ENCODE results near the gene LIMK1.
A peak's percentile ranks its signal among the peaks of the same experiment; 100 is the strongest.

Gene LIMK1

DNA sequence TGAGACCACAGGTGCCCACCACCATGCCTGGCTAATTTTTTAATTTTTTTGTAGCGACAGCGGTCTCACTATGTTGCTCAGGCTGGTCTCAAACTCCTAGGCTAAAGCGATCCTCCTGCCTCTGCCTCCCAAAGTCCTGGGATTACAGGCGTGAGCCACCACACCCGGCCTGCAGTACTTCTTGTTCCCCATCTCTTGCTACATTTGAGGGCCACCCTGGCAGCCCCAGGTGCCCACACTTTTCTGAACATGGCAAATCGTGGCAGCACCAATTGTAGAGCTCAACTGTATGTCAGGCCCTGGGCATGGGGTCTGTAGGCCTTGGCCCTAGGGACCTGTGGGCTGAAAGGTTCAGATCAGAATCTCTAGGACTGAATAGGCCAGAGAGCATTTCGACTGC is 25.1 kb upstream of the LIMK1 start:
- TF ChIP-seq, protein P1, sequence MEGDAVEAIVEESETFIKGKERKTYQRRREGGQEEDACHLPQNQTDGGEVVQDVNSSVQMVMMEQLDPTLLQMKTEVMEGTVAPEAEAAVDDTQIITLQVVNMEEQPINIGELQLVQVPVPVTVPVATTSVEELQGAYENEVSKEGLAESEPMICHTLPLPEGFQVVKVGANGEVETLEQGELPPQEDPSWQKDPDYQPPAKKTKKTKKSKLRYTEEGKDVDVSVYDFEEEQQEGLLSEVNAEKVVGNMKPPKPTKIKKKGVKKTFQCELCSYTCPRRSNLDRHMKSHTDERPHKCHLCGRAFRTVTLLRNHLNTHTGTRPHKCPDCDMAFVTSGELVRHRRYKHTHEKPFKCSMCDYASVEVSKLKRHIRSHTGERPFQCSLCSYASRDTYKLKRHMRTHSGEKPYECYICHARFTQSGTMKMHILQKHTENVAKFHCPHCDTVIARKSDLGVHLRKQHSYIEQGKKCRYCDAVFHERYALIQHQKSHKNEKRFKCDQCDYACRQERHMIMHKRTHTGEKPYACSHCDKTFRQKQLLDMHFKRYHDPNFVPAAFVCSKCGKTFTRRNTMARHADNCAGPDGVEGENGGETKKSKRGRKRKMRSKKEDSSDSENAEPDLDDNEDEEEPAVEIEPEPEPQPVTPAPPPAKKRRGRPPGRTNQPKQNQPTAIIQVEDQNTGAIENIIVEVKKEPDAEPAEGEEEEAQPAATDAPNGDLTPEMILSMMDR (IDR thresholded peaks at IDR 0.05): no peak
- Histone ChIP-seq H3K4me1 (peaks cover 2% of the 10 kb centered on the region), H3K9ac (no peak overlapping the region), H3K27ac (no peak overlapping the region), H3K79me2 (no peaks in the 10 kb centered on the region), H2AFZ (no peak overlapping the region), H3K9me3 (ENCODE audit: control insufficient read depth, low read length) (no peaks in the 10 kb centered on the region), H3K36me3 (ENCODE audit: control insufficient read depth, insufficient read depth, low read length) (no peaks in the 10 kb centered on the region), H3K27me3 (ENCODE audit: control insufficient read depth, insufficient read depth, low read length) (no peaks in the 10 kb centered on the region), H3K4me3 (ENCODE audit: low read depth, low read length) (no peak overlapping the region), H3K4me2 (ENCODE audit: low read length) (no peak overlapping the region)

DNA sequence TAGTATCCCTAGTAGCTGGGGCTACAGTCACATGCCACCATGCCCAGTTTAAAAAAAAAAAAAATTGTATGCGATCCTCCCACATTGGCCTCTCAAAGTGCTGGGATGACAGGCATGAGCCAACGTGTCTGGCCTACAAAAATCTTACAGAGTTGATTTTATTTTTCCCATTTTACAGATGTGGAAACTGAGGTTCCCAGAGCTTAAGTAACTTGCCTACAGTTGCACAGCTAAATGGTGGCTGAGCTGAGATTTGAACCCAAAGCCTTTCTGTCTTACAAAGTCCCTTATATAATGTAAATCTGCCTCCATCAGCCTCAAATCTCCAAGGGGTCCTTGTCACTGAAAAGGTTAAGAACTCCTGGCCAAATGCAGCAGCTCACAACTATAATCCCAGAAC is 24.6 kb upstream of the LIMK1 start:
- Histone ChIP-seq H3K27ac (no peak overlapping the region), H2AFZ (no peak overlapping the region), H3K27me3 (ENCODE audit: control insufficient read depth, insufficient read depth, low read length) (no peaks in the 10 kb centered on the region), H3K4me2 (ENCODE audit: low read length) (no peak overlapping the region), H3K4me1 (peaks cover 2% of the 10 kb centered on the region), H3K9ac (no peak overlapping the region), H3K9me3 (ENCODE audit: control insufficient read depth, low read length) (no peaks in the 10 kb centered on the region), H3K4me3 (ENCODE audit: low read depth, low read length) (no peak overlapping the region), H3K36me3 (ENCODE audit: control insufficient read depth, insufficient read depth, low read length) (no peaks in the 10 kb centered on the region), H3K79me2 (no peaks in the 10 kb centered on the region)
- TF ChIP-seq, protein P1 (IDR thresholded peaks at IDR 0.05): no peak

GRCh38 chr7:74059681-74060588 is 23.7 kb upstream of the LIMK1 start:
- Histone ChIP-seq H3K79me2 (no peaks in the 10 kb centered on the region), H3K9me3 (ENCODE audit: control insufficient read depth, low read length) (no peaks in the 10 kb centered on the region), H3K4me2 (ENCODE audit: low read length) (no peak overlapping the region), H3K4me3 (ENCODE audit: low read depth, low read length) (no peak overlapping the region), H3K27me3 (ENCODE audit: control insufficient read depth, insufficient read depth, low read length) (no peaks in the 10 kb centered on the region), H3K36me3 (ENCODE audit: control insufficient read depth, insufficient read depth, low read length) (no peaks in the 10 kb centered on the region), H3K4me1 (peaks cover 2% of the 10 kb centered on the region), H2AFZ (peak overlapping the region; percentile 14), H3K27ac (no peak overlapping the region), H3K9ac (no peak overlapping the region)
- TF ChIP-seq, protein P1 (IDR thresholded peaks at IDR 0.05): no peak

DNA sequence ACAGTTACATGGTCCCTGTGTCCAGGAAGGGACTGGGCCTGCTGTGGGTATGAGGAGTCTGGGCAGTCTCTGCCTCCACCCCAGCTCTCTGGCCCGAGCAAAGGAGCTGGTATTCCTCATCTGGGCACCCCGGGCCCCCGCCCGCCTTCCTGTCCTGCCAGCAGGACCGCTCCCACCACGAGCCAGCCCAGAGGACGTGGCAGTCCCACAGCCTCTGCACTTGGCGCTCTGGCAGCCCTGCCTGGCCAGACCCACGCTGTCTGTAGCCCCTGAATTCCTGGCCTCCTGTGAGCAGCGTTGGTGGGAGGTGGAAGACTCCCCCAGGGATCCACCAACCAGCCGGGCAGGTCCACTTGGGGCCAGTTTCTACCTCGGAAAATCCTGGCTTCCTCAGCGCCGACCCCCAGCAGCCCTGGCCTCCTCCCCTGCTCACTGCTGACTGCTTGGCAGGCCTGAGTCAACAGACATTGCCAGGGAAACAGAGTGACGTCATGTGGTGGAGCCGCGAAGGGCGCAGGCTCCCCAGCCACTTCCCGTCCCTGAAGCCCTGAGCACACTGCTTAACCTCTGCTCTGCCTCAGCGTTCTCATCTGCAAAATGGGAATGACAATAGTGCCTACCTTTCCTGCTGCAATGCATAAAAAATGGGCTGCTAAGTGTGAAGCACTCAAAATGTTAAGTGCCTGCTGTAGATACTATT is 21.6 kb upstream of the LIMK1 start:
- H2AFZ ChIP-seq: peak overlapping the region; percentile 75
- TF ChIP-seq, protein P1 (IDR thresholded peaks at IDR 0.05): no peak
- H3K9ac ChIP-seq: no peak overlapping the region
- no peaks in the 10 kb centered on the region for H3K36me3 ChIP-seq (ENCODE audit: control insufficient read depth, insufficient read depth, low read length)
- no peaks in the 10 kb centered on the region for H3K79me2 ChIP-seq
- no peaks in the 10 kb centered on the region for H3K9me3 ChIP-seq (ENCODE audit: control insufficient read depth, low read length)
- peaks cover 2% of the 10 kb centered on the region for H3K4me1 ChIP-seq
- no peaks in the 10 kb centered on the region for H3K27me3 ChIP-seq (ENCODE audit: control insufficient read depth, insufficient read depth, low read length)
- peak overlapping the region; percentile 63 for H3K27ac ChIP-seq
- no peak overlapping the region for H3K4me2 ChIP-seq (ENCODE audit: low read length)
- no peak overlapping the region for H3K4me3 ChIP-seq (ENCODE audit: low read depth, low read length)
